Panc1 (cell line): ENCODE measurements around the gene SCGB1C1.

Experiments used
- POLR2AphosphoS5 ChIP-seq: IDR thresholded peaks from 2 replicates; pipeline ENCODE4 v1.6.1; 2012; ENCODE audit warnings: mild to moderate bottlenecking, low read depth, low read length, moderate library complexity
- TF ChIP-seq, protein P1 (sequence below): fragments of 450-650 bp; IDR thresholded peaks from 2 replicates; pipeline ENCODE4 v1.5.1; 2017; ENCODE audit warnings: mild to moderate bottlenecking
- TF ChIP-seq, protein P2 (sequence below), 2 experiments: IDR thresholded peaks; 2 replicates each; pipeline ENCODE4 v1.6.1; 2011 to 2012; ENCODE audit warnings: low read depth in 2 of 2, control low read depth in 1 of 2, low read length in 1 of 2, mild to moderate bottlenecking in 1 of 2, moderate library complexity in 1 of 2; ENCODE audit not compliant: insufficient read depth in 1 of 2

DNA sequence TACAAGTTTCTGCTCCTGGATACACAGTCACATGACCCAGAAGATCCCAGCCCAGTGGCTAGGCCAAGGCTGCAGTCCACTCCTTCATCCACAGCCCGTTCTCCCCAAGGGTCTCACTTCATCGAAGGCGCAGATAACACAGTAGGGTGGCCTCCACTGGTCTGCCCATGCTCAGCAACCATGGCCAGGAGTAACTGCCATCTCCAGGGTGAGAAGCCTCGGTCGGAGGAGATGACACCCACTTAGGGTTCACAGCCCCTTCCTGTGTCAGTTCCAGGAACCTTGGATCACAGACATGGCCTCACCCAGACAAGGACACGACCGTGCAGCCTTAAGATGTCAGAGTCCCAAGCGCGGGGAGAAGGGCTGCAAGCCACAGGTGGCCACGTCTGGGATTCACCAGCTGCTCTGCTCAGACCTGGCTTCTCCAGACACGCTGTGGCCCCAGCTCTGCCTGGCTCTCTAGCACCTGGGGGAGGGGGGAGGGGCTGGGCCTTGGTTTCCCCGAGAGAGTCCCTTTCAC, 11.8 kb downstream of the SCGB1C1 start:
- TF ChIP-seq, protein P1, sequence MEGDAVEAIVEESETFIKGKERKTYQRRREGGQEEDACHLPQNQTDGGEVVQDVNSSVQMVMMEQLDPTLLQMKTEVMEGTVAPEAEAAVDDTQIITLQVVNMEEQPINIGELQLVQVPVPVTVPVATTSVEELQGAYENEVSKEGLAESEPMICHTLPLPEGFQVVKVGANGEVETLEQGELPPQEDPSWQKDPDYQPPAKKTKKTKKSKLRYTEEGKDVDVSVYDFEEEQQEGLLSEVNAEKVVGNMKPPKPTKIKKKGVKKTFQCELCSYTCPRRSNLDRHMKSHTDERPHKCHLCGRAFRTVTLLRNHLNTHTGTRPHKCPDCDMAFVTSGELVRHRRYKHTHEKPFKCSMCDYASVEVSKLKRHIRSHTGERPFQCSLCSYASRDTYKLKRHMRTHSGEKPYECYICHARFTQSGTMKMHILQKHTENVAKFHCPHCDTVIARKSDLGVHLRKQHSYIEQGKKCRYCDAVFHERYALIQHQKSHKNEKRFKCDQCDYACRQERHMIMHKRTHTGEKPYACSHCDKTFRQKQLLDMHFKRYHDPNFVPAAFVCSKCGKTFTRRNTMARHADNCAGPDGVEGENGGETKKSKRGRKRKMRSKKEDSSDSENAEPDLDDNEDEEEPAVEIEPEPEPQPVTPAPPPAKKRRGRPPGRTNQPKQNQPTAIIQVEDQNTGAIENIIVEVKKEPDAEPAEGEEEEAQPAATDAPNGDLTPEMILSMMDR, result no peak
- TF ChIP-seq POLR2AphosphoS5, result 0 out of 2 replicates have a peak, but pooled peaks have one; percentile 6
- TF ChIP-seq, protein P2, sequence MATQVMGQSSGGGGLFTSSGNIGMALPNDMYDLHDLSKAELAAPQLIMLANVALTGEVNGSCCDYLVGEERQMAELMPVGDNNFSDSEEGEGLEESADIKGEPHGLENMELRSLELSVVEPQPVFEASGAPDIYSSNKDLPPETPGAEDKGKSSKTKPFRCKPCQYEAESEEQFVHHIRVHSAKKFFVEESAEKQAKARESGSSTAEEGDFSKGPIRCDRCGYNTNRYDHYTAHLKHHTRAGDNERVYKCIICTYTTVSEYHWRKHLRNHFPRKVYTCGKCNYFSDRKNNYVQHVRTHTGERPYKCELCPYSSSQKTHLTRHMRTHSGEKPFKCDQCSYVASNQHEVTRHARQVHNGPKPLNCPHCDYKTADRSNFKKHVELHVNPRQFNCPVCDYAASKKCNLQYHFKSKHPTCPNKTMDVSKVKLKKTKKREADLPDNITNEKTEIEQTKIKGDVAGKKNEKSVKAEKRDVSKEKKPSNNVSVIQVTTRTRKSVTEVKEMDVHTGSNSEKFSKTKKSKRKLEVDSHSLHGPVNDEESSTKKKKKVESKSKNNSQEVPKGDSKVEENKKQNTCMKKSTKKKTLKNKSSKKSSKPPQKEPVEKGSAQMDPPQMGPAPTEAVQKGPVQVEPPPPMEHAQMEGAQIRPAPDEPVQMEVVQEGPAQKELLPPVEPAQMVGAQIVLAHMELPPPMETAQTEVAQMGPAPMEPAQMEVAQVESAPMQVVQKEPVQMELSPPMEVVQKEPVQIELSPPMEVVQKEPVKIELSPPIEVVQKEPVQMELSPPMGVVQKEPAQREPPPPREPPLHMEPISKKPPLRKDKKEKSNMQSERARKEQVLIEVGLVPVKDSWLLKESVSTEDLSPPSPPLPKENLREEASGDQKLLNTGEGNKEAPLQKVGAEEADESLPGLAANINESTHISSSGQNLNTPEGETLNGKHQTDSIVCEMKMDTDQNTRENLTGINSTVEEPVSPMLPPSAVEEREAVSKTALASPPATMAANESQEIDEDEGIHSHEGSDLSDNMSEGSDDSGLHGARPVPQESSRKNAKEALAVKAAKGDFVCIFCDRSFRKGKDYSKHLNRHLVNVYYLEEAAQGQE (IDR thresholded peaks at IDR 0.05; ENCODE audit: insufficient read depth in 1 of 2, low read depth in 2 of 2, low read length in 1 of 2), result no peak
